Vagina (tissue), 2 donors: Measurements from ENCODE around the gene IL6ST. TPM values are rescaled to one million over a fixed set of nuclear protein-coding genes. Genes with fewer than 3 reads are reported as not detected.

Experiments used
- DNase-seq, 2 donors: peaks; one replicate each; pipeline ENCODE4 v3.0.0-alpha.2; 2017; ENCODE audit errors: extremely low spot score in 2 of 2
- H3K27ac ChIP-seq: fragments of 200-600 bp; sonication (generic); one replicate; pipeline ENCODE4 v1.5.1; 2019
- H3K27me3 ChIP-seq: fragments of 200-600 bp; sonication (generic); one replicate; pipeline ENCODE4 v1.5.1; 2019
- H3K36me3 ChIP-seq, 2 donors: fragments of 200-600 bp; sonication (generic); one replicate each; pipeline ENCODE4 v1.5.1; 2017 to 2019
- H3K4me1 ChIP-seq: fragments of 200-600 bp; sonication (generic); one replicate; pipeline ENCODE4 v1.5.1; 2019
- H3K4me3 ChIP-seq, 2 donors: fragments of 200-600 bp; sonication (generic); 1 replicate in 1 of 2; 2 replicates in 1 of 2; pipeline ENCODE4 v1.5.1; 2016 to 2019
- H3K9me3 ChIP-seq: fragments of 200-600 bp; sonication (generic); one replicate; pipeline ENCODE4 v1.5.1; 2019
- CTCF ChIP-seq, 3 experiments: fragments of 450-650 bp in 2 of 3; fragments of 200-600 bp in 1 of 3; sonication (generic) in 1 of 3; IDR thresholded peaks; one replicate each; pipeline ENCODE4 v1.5.1; 2017 to 2019; ENCODE audit warnings: antibody characterized with exemption in 3 of 3, mild to moderate bottlenecking in 2 of 3, moderate library complexity in 2 of 3
- POLR2A ChIP-seq, 2 donors: fragments of 450-650 bp; IDR thresholded peaks; one replicate each; pipeline ENCODE4 v1.6.1; 2017; ENCODE audit warnings: antibody characterized with exemption in 2 of 2, mild to moderate bottlenecking in 2 of 2, moderate library complexity in 2 of 2
- POLR2AphosphoS5 ChIP-seq, 2 donors: sonication (generic); formaldehyde crosslinking; IDR thresholded peaks; one replicate each; pipeline ENCODE4 v1.9.0; 2017; ENCODE audit warnings: antibody characterized with exemption in 2 of 2, mild to moderate bottlenecking in 2 of 2, low read depth in 1 of 2; ENCODE audit not compliant: insufficient read depth in 1 of 2
- intact Hi-C: fragments of 100-400 bp; cut with DNase I; formaldehyde crosslinking; loops from one replicate; pipeline ENCODE4 v1.15.1; 2023
- total RNA-seq: library from RNA; depleted of rRNA; stranded (reverse); fragments of >200 nt; gene quantifications from one replicate; pipeline ENCODE4 v1.2.3, GENCODE V29; 2016

IL6ST gene
- total RNA-seq, 1 donor from 2014 or later: 312 TPM

GRCh38 chr5:55936100-55936693 lies 58.6 kb downstream of the IL6ST start:
- DNase-seq: no peak
- intact Hi-C loops: no loop called here
- H3K36me3 ChIP-seq: peaks cover 3 to 8% of the 10 kb centered on the region in 2 donors

GRCh38 chr5:55935371-55935770 lies 59.4 kb downstream of the IL6ST start:
- intact Hi-C loops: no loop called here
- Histone ChIP-seq H3K4me1 (no peaks in the 10 kb centered on the region), H3K27me3 (no peaks in the 10 kb centered on the region), H3K4me3 (no peak overlapping the region), H3K9me3 (no peaks in the 10 kb centered on the region), H3K27ac (no peak overlapping the region), H3K36me3 (peaks cover 0 to 3% of the 10 kb centered on the region in 2 donors)
- DNase-seq: no peak
- no peak for TF ChIP-seq CTCF (IDR thresholded peaks at IDR 0.05)
- TF ChIP-seq POLR2A (IDR thresholded peaks at IDR 0.05): no peak
- TF ChIP-seq POLR2AphosphoS5 (IDR thresholded peaks at IDR 0.05; ENCODE audit: insufficient read depth in 1 of 2, low read depth in 1 of 2): no peak

More at GRCh38 chr5:55936100-55936693, 58.6 kb downstream of the IL6ST start:
- no peak for TF ChIP-seq POLR2A (IDR thresholded peaks at IDR 0.05)
- TF ChIP-seq CTCF (IDR thresholded peaks at IDR 0.05): peak; percentile 76 to 88 (median 79)
- no peaks in the 10 kb centered on the region for H3K9me3 ChIP-seq
- no peaks in the 10 kb centered on the region for H3K27me3 ChIP-seq
- H3K27ac ChIP-seq: no peak overlapping the region
- H3K4me3 ChIP-seq: no peak overlapping the region
- no peaks in the 10 kb centered on the region for H3K4me1 ChIP-seq

- H3K27me3 ChIP-seq: no peaks in the 10 kb centered on the region
- no peak overlapping the region for H3K27ac ChIP-seq
- peaks cover 0 to 3% of the 10 kb centered on the region in 2 donors for H3K36me3 ChIP-seq
- no peaks in the 10 kb centered on the region for H3K4me1 ChIP-seq
- no peak for DNase-seq
- no peak overlapping the region for H3K4me3 ChIP-seq
- H3K9me3 ChIP-seq: no peaks in the 10 kb centered on the region
- TF ChIP-seq POLR2A (IDR thresholded peaks at IDR 0.05): no peak
- TF ChIP-seq POLR2AphosphoS5 (IDR thresholded peaks at IDR 0.05; ENCODE audit: insufficient read depth in 1 of 2, low read depth in 1 of 2): no peak
- intact Hi-C loops: no loop called here
These were observed 60.0 kb downstream of the IL6ST start for GRCh38 chr5:55934720-55935119.

GRCh38 chr5:55934115-55934613 lies 60.6 kb downstream of the IL6ST start:
- intact Hi-C loops: no loop called here

GRCh38 chr5:55933377-55934114 lies 61.2 kb downstream of the IL6ST start:
- no peak overlapping the region for H3K4me3 ChIP-seq
- peaks cover 0 to 3% of the 10 kb centered on the region in 2 donors for H3K36me3 ChIP-seq
- no peaks in the 10 kb centered on the region for H3K27me3 ChIP-seq
- DNase-seq: no peak
- TF ChIP-seq POLR2A (IDR thresholded peaks at IDR 0.05) (no peak), CTCF (IDR thresholded peaks at IDR 0.05) (no peak), POLR2AphosphoS5 (IDR thresholded peaks at IDR 0.05; ENCODE audit: insufficient read depth in 1 of 2, low read depth in 1 of 2) (no peak)
- no peak overlapping the region for H3K27ac ChIP-seq
- H3K9me3 ChIP-seq: no peaks in the 10 kb centered on the region
- intact Hi-C loops: no loop called here
- H3K4me1 ChIP-seq: no peaks in the 10 kb centered on the region

More at GRCh38 chr5:55934115-55934613, 60.6 kb downstream of the IL6ST start:
- H3K9me3 ChIP-seq: no peaks in the 10 kb centered on the region
- H3K4me3 ChIP-seq: no peak overlapping the region
- peaks cover 0 to 3% of the 10 kb centered on the region in 2 donors for H3K36me3 ChIP-seq
- no peak for TF ChIP-seq POLR2A (IDR thresholded peaks at IDR 0.05)
- TF ChIP-seq CTCF (IDR thresholded peaks at IDR 0.05): no peak
- TF ChIP-seq POLR2AphosphoS5 (IDR thresholded peaks at IDR 0.05; ENCODE audit: insufficient read depth in 1 of 2, low read depth in 1 of 2): no peak
- no peak overlapping the region for H3K27ac ChIP-seq
- no peak for DNase-seq
- H3K4me1 ChIP-seq: no peaks in the 10 kb centered on the region
- H3K27me3 ChIP-seq: no peaks in the 10 kb centered on the region
